COLO668 (cell line): Measurements from ENCODE around the gene TMEM169.

ENCODE experiments used
- DNase-seq: peaks from one replicate; lab custom pipeline; 2025; ENCODE audit not compliant: unreplicated experiment; lab: John Stamatoyannopoulos, UW

Gene TMEM169

DNA sequence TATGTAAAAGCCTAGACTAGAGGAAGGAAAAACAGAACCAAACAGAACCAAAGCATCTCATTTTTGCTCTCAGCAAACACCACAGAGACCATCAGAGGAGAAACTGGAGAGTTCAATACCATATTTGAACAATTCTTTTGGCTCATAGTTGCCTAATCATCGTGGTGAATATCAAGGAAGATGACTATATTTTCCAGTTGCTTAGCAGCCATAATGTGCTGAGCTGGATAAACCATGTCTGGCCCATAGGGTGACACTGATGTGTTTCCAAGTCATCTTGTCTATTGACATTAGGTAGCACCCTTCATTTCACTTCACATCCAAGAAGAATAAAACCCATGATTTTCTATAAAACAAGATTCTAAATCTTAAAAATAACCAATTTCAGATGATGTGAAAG lies 21.5 kb downstream of the TMEM169 start:
- no peak for DNase-seq

DNA sequence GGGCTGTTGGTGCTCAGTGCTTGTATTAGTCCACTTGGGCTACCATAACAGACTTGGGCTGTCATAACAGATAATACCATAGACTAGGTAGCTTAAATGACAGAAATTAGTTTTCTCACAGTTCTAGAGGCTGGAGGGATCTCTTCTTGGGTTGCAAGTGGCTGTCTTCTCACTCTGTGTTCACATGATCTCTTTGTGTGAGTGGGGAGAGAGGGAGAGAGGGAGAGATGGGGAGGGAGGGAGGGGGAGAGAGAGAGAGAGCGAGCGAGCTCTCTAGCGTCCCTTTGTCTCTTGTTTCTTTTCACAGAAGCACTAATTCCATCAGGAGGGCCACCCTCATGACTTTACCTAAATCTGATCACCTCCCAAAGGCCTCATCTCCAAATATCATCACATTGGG lies 23.0 kb downstream of the TMEM169 start:
- DNase-seq = no peak

DNA sequence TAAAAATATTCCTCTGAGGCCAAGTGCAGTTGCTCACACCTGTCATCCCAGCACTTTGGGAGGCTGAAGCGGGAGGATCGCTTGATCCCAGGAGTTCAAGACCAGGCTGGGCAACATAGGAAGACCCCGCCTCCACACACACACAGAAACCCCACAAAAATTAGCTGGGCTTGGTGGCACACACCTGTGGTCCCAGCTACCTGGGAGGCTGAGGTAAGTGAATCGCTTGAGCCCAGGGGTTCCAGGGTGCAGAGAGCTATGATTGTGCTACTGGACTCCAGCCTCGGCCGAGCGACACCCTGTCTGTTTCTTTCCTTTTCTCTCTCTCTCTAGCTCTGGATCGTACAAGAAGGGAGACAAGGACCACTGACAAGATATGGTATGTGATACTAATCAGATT lies 25.6 kb downstream of the TMEM169 start:
- DNase-seq = no peak

DNA sequence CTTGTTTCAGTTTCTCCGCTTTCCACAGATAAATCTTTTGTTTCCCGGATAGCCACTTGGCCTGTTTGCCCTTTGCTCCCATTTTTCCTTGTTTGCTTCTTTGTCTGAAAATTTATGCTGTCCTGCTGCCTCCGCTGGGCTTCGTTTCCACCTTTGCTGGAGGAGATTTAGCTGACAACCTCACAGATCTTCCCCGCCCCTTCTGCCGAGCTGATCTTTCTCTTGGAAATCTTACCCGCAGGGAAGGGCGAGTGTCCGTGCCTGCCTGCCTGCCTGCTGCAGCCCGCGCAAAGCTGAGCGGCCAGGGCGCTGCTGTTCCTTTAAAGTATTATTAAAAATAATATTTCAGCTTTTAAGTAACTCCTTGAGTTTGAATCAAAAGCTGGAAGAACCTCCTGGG lies 26.0 kb downstream of the TMEM169 start:
- no peak for DNase-seq

DNA sequence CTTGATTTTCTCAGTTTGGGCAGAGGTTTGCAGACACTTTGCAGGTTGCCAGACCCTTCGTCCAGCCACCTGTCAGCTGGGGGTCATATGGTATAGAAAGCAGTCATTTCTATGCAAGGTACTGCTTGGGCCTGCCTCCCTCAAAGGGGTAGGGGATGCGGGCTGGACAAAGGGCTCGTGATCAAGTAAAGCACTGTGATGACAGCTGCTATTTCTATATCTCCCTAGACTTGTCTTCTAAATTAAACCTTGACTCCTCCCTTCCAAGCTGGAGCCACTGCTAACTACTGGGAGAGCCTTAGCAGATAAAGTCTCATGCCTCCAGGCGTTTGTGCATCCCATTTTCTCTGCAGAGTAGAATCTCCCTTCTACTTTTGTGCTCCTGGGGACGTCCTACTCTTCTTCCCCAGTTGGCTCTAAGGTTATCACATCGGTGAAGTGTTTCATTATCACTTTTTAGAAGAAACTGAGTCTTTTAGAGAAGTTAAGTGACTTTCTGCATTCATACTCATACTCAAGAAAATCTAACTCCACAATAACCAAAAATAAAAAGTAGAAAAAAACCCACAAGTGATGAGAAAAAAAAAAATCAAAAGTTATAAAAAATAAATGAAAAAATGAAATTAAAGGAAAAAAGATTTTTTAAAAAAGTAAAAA lies 26.7 kb downstream of the TMEM169 start:
- DNase-seq = peak; percentile 4

DNA sequence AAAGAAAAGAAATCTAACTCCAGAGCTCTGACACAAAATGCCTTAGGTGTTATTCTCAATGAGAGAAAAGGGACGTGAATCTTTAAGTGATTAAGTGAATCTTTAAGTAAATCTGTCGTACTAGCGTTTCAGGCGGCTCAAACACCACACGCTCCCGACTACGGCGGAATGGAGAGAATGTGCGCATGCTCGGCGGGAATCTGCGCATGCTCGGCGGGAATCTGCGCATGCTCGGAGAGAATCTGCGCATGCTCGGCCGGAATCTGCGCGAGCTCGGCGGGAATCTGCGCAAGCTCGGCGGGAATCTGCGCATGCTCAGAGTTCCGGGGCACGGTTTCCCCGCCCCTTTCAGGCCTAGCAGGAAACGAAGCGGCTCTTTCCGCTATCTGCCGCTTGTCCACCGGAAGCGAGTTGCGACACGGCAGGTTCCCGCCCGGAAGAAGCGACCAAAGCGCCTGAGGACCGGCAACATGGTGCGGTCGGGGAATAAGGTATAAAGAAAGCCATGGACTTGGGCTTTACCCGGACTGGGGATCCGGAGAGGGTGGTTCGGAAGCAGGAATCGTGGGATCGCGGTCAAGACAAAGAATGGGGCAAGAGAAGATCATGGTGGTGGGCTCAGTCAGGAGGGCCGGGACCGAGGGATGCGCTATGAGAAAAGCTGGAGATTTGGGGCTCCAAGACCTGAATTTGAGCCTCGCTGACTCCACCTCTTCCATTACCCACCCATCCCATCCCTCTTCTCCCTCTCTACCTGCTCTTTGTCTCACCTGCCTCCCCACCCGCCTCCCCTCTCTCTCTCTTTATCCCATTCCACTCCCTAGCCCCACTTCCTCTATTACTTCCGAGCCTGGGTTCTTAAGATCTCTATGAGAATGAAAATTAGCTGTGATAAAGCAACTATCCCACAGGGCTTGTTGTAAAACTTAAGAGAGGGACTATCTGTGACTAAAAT lies 27.5 kb downstream of the TMEM169 start, which contains the start of gene XRCC5:
Gene XRCC5, plus strand, starts transcription at position 382 of the 955 bp plus-strand sequence. Its CDS starts 89 bp downstream, at position 471.
- DNase-seq = peak; percentile 98

DNA sequence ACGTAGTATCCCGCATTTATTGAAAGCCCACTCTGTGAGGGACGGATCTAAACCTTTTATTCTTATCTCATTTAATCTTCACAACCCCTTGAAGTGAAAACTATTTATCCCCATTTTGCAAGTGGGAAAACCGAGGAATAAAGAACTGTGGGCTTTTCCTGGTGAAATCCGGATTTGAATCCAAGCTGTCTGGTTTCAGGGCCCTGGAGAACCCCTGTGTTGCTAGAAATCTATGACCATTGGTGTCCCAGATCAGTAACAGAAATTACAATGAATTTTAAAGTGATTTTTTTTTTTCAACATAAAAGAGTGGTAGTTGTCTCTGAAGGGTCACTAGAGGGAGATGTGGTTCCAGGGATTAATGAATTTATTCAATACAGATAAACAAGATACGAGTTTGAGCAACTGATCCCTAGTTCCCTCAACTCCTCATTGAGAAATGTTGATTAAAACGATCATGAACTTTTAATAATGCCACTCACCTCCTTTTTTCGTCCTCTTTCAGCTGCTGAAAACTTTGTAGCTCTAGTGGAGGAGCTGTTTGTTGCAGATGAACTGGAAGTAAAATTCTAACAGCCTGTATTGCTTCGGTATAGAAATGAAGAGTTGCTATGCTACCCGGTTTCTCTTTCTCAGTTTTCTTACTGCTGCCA lies 28.4 kb downstream of the TMEM169 start:
- no peak for DNase-seq

DNA sequence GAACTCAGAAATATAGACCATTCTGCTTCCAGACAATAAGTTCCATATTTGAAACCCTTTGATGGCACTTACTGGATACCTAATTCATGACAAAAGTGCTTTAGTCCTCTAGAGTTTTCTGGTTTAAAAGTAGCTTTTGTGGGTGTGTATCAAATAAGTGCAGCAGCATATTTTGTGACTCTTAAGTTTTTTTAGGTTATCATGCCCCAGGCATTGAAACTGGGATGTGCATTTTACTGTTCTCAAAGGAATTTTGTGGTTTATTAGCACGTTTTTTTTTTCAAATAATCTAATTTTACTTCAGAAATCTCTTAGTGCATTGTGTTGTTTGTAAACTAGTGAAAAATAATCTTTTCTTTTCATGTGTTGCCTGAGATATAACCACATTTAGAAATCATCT lies 28.9 kb downstream of the TMEM169 start:
- DNase-seq = no peak

DNA sequence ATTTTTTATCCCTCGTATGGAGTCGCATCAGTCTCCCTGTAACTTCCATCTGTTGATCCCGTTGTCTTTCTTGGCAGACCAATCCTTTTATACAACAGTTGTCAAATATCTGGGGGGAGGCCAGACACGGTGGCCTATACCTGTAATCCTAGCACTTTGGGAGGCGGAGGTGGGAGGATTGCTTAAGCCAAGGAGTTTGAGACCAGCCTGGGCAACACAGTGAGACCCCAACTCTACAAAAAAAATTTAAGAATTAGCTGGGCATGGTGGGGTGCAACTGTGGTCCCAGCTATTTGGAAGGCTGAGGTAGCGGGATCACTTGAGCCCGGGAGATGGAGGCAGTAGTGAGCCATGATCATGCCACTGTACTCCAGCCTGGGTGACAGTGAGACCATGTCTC lies 29.4 kb downstream of the TMEM169 start:
- no peak for DNase-seq

DNA sequence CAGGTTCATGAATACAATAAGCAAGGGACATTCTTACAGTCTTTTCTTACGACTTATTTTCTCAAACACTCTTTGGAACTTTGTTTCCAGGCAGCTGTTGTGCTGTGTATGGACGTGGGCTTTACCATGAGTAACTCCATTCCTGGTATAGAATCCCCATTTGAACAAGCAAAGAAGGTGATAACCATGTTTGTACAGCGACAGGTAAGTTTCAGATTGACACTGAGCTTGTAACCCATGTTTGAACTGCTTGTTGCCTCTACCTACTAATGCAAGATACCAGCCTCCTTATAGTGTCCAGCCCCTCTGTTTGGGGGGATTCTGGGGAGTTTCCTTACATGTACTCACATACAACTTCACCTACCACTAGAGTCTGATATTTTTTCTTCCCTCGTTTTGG lies 31.2 kb downstream of the TMEM169 start:
- DNase-seq = no peak

DNA sequence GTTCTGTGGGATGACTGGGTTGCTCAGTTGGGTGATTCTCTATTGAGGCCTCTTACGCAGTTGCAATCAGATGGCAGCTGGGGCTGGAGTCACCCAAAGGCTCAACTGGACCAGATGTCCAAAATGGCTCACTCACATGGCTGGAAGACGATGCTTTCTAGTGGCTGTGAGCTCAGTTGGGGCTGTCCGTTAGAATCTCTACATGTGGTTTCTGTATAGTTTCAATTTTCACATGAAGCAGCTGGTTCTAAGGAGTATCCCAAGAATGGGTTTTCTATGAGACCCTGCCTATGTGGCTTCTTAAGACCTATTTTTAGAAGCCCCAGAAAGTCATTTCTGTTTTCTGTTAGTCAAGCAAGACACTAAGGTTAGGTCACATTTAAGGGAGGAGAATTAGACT lies 31.9 kb downstream of the TMEM169 start:
- DNase-seq = no peak

DNA sequence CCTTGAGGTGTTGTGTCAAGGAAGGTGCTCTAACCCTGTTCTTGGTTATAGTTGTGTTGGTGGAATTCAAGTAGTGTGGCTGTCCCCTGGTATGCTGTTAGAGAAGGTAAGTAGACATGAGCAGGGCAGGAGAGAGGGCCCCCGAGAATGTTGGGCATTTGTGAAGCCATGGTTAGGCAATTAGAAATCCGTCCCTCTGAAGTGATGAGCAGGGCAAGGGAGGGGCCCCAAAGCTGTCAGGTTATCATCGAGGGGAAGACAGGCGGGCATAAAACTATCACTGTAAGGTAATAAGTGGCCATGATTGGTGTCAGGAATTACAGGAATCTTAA lies 32.6 kb downstream of the TMEM169 start:
- DNase-seq = no peak

DNA sequence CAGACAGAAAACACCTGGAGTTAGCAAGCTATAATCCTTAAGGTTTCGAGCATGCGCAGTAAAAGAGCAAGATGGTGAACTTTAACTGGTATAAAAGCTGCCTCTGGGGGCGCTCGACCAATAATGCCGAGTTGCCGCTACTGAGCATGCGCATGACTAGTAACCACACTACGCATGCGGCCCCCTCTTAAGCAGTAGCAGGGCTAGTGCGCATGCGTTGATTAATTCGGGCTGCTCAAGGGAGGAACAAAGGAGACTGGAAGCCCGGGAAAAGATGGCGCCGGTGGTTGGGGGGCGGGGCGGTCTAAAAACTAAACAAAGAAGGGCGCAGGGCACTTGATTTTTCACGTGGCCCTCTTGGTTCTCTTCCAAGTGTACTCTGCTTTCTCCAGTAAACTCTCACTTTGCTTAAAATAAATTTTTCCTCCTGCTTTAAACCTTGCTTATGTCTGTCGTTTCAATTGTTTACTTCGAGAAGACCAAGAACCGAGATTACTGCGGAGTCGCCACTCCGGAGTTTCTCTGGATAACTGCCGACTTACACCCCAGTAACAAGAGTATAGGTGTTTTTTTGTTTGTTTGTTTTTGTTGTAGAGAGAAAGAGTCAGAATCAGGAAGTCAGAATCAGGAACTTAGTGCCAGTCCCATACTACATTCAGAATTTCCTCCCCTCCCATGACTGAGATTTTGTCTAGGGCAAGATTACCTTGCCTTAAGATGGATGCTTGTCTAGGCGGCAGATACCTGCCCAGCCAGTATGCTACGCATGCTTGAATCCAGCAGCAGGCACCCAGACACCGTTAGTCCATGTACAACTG lies 33.2 kb downstream of the TMEM169 start:
- peak; percentile 98 for DNase-seq

DNA sequence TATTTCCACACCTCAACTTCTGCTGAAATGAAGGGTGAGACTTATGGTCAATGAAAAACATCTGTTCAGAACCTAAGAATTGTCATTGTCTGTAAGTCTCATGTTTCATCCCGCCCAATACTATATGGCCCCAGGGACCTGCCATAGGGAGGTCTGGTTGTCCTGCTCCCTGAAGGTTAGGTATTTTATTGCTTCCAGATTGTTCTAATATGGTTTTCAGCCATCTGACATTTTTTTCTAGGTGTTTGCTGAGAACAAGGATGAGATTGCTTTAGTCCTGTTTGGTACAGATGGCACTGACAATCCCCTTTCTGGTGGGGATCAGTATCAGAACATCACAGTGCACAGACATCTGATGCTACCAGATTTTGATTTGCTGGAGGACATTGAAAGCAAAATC lies 34.7 kb downstream of the TMEM169 start:
- DNase-seq = no peak

DNA sequence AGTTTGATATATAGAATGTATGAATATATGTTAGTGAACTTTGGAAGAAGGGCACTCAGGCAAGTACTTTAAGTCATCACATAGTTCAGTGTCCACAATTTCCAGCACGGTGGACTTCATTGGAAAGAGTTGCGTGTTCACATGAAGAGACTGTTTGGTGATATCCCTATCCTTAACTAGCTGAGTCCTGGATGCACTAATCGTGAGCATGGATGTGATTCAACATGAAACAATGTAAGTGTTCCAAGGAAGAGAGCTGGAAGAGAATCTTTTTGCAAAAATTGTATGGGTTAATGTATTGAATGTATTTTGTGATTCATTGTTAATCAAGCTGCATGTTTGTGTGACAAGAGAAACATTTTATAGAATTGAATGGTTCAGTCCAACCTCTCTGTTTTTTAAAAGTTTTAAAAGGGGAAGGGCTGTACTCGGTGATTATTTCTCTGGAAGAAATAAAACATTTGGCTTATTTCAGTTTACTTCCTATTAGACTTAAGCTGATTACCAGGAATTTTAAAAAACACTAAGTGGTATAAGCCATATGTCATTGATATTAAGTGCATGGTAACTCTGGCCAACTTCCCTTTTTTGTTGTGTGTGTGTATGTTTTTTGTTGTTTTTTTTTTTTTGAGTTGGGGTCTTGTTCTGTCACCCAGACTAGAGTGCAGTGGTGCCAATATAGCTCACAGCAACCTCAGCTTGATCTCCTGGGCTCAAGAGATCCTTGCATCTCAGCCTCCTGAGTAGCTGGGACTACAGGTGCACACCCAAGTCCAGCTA lies 36.0 kb downstream of the TMEM169 start:
- DNase-seq = no peak

DNA sequence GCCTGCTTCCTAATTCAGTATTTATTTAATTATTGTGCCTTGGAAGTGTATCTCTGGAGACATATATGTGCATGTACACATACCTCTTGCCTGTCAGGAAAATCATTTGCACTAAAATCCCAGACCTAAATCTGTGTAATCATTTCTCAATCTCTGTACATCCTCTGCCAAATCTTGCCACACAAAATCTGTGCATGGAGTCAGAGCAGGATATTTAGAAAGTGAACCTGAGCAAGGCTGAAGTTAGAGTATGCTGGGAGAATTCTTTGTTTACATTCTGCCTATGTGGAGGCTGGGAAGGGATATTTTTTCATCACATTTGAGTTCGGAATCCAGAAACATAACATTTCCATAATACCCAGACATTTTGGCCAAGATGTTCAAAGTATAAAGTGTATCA lies 36.8 kb downstream of the TMEM169 start:
- DNase-seq = no peak

DNA sequence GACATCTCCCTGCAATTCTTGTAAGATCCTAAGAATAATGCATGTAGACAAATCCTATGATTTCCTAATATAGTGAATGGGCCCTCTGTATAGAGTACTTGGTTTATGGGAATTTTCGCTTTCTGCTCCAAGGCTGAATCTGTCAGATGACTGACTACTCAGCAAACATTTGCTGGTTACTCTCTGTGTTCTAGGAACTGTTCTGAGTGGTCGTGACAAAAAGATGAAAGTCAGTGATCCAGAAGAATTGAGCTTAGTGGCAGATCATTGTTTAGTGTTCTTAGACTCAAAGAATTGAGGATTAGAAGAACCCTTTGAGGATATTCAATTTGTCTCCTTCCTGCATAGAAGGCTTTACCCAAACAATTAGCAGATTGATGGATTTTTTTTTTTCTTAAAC lies 37.4 kb downstream of the TMEM169 start:
- no peak for DNase-seq

DNA sequence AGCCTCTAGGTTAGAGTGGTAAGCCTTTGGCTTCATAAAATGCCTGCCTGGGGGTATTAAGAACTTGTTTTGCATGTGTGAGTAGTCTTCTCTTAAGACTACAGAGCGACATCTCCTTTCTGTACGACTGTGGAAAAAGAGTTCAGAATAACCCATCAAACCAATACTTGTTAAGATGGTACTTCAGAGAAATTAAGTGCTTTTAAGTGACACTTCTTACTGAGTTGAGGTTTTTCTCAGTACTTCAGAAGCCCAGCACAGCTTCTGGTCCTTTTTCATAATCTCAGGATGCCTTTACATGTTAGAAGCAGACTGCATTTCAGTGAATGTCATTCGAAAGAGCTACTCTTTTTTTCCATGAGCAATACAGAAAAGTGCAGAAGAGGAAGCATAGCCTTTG lies 38.3 kb downstream of the TMEM169 start:
- no peak for DNase-seq

DNA sequence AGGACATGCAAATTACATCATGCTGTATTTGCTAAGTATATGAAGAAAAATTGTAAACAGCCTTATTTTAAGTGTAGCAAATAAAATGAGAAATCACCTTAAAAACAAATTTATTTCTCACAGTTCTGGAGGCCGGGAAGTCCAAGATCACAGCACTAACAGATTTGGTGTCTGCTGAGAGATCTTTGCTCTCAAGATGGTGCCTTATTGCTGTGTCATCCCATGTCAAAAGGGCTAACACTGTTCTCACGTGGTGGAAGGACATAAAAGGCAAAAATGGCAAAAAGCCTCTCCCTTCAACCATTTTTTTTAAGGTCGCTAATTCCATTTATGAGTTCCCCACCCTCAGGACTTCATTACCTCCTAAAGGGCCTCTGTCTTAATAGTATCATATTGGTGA lies 39.5 kb downstream of the TMEM169 start:
- no peak for DNase-seq

DNA sequence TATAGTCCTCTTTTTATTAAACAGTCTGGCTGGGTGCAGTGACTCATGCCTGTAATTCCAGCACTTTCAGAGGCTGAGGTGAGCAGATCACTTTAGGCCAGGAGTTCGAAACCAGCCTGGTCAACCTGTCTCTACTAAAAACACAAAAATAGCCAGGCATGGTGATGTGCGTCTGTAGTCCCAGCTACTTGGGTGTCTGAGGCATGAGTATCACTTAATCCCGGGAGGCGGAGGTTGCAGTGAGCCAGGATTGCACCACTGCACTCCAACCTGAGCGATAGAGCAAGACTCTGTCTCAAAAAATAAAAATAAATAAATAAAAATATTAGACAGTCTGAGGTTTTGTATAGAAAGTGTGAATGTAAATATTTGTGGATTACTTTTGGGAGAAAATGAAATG lies 45.2 kb downstream of the TMEM169 start:
- DNase-seq = no peak
